C1 segment of cervical spinal cord (tissue), 14 donors: Measurements from ENCODE around the gene TUBB3.
A peak's percentile ranks its signal among the peaks of the same experiment; 100 is the strongest.
"Not testable (repeated sequence)": the region's sequence is repeated elsewhere in the genome, so short reads cannot be mapped to it uniquely, and the experiment has no call there.

ENCODE experiments used
- DNase-seq, 14 donors: peaks; one replicate each; lab custom pipeline; 2025; lab: John Stamatoyannopoulos, UW

The TUBB3 gene

DNA sequence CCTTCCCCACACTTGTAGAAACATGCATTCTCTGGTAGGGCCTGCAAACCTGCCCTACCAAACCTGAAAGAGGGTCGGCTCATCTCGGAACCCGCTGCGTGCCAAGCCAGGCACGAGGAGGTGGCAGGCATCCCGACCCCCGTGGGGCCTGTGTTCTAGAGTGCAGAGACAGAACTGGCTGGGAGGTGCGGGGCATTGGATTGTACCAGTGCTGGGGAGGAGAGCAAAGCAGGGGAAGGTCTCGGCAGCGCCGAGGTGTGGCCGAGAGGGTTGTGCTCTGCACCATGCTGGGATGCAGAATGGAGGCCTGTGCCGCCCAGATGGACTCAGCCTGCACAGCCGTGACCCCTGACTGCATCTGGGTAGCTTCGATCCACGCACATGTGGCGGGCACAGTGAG is 22.3 kb upstream of the TUBB3 start:
- no peak for DNase-seq

DNA sequence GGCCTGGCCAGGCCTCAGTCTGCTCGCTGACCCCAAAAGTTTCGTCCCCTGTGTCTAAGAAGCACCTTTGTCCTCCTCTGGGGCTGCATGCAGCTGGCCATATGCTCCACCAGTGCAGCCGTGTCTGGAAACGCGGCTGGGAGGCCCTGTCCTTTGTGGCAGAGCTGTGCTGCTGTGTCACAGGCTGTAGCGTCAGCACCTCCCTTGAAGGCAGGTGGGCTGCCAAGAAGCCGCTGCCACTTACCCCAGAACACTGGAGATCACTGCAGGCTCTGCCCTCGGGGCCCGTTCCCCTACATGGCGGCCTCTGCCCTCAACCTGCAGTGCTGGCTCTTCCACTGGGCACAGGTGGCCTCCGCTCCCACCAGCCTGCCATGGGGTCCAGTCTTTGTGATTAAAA is 20.2 kb upstream of the TUBB3 start:
- DNase-seq = no peak

DNA sequence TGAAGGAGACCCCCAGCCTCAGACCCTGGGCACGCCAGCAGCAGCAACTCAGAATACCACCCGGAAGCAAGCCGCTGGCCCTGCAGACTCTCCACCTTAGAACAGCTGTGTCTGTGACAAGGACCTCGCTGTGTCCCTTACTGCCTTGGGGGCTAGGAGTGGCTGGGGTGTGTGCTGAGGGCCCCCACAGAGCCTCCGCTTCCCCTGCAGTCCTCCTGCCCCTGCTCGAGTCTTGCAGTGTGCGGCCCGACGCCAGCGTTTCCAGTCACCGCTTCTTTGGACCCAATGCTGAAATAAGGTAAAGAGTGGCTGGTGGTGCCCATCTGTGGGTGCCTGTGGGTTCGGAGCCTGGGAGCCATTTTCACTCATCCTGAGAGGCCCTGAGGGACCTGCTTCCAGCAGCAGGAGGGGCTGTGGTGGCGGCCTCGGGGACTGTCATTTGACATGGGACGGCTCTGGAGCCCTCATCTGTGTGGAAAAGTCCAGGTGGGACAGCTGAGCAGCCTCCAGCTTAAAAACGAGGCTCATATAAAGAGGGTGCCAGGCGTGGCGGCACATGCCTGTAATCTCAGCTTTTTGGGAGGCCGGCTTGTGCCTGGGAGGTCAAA is 19.1 kb upstream of the TUBB3 start:
- DNase-seq = no peak

DNA sequence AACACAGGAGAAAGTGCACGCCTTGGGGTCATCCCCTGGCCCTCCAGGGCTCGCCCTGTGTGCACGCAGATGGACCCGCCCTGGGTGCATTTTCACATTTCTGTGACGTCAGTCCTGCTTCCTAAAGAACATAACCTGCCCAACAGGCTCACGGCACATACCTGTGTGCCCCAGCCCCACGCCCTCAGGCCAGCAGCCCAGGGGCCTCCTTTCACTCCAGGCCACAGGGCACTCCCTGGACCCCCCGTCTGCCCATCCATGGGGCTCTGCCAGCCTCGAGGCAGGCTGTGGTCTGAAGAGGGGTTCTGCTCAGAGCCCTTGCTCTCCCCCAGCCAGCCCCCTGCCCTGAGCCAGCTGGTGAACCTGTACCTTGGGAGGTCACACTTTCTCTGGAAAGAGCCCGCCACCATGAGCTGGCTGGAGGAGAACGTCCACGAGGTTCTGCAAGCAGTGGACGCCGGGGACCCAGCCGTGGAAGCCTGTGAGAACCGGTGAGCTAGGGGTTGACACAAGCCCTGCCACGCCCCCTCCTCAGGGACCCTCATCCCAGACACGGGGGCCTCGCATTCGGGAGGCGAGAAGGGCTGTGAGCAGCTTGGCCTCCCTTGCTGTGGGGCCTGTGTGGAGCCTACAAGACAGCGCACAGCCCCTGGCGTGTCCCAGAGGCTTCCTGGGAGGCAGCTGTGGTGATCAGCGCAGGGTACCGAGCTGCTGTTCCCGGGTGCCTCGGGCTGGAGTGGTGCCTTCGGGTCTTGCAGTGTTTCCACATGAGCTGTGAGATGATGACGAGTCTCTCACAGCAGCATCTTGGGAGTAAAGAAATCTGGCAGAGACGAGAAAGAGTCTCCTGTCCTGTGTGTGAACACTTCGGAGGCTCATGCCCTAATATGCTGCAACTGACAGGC is 18.3 kb upstream of the TUBB3 start:
- no peak for DNase-seq

DNA sequence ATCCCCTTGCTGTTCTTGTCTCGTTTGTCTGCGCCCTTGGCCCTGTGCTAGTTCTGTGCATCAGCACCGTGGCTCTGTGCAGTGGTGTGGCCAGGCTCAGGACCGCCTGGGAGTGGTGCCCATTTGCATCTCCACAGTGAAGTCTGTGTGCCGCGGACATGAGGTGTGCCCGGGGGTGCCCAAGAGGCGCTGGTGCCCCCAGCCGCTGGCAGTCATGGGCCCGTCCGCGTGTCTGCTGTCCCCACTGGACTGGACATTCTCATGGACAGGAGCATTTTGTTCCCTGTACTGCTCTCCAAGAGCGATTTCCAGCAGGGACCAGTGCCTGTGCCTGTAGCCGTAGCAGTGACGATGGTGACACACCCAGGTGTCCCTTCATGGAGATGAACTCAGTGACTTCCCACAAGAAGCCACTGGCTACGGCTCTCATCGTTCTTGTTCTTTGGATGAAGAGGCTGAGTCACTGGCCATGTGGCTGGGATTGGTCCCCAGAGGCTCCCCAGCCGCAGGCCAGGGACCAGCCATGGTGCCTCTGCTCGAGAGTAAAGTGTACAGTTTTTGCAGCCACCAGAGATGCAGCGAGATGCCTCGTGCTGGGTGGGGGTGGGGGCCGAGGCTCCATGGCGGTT is 17.5 kb upstream of the TUBB3 start:
- no peak for DNase-seq

DNA sequence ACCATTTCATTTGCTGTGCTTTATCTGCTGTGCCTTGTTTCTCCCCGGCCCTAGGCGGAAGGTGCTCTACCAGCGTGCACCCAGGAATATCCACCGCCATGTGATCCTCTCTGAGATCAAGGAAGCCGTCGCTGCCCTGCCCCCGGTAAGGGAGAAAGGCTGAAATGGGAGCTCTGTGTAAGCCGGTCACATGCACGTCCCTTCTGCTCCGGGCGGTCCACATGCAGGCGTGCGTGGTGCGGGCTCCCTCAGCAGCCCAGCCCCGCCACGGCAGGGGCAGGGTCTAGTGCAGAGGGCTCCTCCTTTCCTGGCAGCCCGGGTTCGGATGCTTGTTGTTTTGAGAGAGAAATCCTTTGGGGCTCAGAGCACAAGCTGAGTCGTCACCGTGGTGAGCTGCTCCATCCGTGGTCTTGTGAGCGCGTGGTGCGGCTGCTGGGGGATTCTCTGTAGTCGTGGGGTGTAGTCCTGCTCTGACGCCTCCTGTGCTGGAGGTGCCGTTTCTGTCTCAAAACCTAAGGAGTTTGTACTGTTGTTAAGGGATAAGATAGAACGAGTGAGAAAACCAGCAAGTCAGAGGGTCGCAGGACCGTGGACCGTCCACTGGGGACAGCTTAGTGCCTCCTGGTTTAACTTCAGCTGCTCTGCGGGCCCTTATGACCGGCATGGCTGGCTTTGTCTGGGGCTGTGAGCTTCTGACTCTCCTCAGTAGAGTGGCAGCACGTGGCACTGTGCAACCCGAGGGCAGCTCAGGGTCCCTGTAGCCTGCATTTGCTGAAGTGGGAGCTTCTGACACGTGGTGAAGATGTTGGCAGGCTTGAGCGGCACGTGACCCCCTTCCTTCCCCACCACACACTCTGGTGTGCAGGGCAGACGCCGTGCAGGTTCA is 16.8 kb upstream of the TUBB3 start:
- no peak for DNase-seq

DNA sequence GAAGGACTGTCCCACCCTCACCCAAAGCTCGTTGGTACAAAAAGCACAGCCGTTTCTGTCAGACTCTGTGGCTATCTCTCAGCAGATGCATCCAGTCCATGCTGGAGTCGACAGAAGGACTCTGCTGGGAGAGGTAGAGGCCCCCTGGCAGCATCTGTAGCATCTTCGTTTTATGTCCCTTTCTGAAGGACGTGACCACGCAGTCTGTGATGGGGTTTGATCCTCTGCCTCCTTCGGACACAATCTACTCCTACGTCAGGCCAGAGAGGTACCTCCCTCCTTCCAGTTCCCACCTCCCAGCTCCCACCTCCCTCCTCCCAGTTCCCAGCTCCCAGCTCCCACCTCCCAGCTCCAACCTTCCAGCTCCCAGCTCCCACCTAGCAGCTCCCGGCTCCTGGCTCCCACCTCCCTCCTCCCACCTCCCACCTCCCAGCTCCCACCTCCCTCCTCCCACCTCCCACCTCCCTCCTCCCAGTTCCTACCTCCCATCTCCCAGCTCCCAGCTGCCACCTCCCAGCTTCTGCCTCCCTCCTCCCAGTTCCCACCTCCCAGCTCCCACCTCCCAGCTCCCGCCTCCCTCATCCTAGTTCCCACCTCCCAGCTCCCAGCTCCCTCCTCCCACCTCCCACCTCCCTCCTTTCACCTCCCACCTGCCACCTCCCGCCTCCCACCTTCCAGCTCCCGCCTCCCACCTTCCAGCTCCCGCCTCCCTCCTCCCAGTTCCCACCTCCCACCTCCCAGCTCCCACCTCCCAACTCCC is 15.9 kb upstream of the TUBB3 start:
- DNase-seq = no peak

DNA sequence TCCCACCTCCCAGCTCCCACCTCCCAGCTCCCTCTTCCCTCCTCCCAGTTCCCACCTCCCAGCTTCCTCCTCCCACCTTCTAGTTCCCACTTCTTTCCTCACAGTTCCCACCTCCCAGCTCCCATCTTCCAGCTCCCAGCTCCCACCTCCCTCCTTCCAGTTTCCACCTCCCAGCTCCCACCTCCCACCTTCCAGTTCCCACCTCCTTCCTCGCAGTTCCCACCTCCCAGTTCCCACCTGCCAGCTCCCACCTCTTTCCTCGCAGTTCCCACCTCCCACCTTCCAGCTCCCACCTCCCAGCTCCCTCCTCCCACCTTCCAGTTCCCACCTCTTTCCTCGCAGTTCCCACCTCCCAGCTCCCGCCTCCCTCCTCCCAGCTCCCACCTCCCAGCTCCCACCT is 14.9 kb upstream of the TUBB3 start:
- no peak for DNase-seq

DNA sequence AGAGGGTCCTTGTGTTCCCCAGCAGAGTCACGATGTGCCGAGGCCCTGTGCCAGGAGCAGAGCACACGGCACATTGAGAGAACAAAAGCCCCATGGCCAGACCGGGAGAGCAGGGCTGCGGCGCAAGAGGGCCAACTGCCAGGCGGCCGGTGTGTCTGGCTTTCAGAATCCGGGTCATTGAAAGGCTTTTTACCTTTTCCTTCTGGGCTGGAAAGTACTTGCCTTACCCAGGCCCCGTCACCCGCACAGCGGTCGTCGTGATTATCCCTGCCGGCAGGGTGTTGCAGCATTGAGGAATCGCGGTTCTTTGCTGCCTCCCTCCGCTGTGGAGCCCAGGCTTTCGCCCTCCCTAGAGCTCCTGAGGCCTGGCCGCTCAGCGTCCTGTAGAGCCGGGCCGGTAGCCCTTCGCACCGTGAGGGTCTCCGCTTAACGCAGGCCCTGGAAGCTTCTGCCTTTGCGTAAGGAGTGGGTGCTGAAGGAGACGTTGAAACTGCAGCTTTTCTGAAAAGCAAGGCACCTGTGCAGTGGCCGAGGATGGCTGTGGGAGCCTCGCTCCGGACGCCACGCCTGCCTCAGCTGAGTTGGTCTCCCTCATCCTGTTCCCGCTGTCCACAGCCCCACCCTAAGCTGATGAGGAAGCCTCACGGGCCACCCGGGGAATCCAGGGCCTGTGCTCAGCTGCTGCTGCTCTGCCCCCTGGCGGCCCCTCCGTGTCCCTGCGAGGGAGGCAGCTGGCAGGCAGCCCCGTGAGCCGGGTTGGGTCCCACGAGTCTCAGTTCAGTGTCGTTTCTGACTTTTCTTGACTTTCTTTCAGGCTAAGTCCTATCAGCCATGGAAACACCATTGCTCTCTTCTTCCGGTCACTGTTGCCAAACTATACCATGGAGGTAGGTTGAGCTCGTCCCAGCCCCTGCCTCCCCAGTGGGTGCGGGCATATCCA is 13.1 kb upstream of the TUBB3 start:
- DNase-seq = peak in 12 of 14 donors; percentile 41 to 81 (median 64)

DNA sequence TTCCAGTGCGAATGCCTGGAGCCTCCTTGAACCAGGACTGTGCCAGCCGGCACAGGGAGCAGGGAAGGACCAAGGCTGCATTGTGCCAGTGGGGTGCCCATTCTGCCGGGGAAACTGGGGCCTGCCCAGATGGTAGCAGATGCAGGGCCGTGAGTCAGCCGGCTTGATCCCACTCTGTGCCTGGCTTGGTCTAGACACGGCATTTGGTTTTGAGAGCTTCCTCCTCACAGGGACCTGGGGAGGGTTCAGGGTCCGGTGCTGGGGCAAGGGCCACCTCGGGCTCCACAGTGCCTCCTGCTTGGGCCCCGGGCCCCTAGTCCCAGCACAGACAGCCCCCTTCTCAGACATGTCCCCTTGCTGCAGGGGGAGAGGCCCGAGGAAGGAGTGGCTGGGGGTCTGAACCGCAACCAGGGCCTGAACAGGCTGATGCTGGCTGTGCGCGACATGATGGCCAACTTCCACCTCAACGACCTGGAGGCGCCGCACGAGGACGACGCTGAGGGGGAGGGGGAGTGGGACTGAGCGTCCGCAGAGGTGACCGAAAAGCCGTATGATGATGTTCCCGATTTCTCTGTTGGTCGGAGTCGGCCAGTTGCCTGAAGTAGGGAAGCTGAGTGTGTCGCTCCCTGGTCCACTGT is 12.3 kb upstream of the TUBB3 start:
- no peak for DNase-seq

DNA sequence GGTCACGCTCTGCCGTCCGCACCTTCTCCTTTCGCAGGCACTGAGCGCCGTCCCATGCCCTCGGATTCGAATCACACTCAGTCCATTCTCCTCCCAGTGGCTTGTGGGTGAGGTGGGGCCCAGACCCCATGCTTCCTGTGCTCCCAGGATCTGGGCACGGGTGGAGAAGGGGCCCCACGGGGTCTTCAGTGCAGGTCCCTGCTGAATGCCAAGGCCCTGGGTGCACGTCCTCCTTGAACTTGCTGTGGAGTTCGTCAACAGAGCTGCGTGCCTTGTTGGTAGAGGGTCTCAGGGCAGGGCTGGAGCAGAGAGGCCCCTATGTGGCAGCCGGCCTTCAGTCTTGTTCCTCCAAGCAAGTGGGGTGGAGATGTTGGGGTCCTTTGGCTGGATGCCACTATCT is 11.8 kb upstream of the TUBB3 start:
- no peak for DNase-seq

DNA sequence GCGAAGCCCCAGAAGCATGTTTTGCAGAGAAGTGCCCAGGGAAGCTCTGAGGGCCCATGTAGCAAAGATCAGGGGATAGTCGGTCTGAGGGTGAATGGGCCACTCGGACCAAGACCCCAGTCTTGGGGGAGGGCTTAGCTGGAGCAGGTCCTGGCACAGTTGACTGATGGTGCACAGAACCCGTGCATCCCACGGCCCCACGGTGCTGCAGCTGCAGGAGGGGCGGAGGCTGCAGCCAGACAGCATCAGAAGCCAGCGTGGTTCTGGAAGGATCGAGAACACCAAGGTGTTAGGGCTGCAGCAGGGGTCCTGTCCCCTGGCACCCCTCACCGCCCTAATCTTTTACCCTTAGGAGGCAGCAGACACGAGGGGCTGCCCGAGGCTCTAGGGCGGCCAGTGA is 11.0 kb upstream of the TUBB3 start:
- DNase-seq = no peak

DNA sequence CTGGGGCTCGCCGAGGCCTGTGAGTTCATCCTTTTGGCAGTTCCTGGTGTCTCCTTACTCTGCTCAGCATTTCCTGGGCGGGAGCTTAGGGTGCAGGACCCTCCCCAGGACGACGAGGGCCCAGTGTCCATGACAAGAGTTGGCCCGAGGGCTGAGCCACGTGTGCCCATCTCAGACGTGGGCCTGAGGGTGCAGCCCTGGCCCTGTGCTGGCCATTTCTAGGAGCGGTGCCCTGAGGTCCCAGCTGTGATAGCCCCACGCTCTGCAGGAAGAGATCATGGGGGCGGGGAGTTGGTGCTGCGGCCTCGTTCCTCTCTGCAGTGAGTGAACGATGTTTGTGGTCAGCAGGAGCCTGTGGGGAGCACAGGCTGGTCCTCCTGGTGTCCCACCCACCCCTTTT is 10.5 kb upstream of the TUBB3 start:
- DNase-seq = no peak

DNA sequence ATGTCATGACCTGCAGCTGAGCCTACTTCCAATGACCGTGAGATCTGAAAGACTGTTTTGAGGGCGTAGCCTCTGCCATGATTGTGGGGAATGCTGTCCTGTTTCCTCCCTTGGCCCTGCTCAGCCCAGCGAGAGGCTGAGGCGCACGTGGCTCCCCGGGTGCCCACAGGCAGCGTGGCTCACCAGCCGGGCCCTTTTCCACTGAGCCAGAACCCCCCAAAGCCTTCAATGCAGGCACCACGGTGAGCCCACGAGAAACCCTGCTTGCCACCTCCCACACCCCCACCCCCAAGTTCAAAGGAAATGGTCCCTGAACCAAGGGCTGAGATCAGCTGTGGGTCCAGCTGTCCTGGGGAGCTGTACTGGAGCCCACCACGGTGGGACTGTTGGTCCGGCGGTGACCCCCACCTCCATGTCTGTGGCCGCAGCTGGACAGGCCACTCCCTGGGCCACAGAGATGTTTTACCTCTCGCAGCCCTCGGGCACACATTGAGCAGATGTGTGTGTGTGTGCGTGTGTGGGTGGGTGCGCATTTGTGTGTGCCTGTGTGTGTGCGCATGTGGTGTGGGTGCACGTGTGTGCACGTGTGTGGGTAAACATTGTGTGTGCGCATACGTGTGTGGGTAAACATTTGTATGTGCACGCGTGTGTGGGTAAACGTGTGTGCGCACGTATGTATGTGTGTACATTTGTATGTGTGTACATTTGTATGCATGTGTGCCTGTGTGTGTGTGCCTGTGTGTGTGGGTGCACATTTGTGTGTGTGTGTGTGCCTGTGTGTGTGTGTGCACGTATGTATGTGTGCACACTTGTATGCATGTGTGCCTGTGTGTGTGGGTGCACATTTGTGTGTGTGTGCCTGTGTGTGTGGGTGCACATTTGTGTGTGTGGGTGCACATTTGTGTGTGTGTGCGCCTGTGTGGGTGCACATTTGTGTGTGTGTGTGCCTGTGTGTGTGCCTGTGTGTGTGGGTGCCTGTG is 9.4 kb upstream of the TUBB3 start:
- DNase-seq = no peak

DNA sequence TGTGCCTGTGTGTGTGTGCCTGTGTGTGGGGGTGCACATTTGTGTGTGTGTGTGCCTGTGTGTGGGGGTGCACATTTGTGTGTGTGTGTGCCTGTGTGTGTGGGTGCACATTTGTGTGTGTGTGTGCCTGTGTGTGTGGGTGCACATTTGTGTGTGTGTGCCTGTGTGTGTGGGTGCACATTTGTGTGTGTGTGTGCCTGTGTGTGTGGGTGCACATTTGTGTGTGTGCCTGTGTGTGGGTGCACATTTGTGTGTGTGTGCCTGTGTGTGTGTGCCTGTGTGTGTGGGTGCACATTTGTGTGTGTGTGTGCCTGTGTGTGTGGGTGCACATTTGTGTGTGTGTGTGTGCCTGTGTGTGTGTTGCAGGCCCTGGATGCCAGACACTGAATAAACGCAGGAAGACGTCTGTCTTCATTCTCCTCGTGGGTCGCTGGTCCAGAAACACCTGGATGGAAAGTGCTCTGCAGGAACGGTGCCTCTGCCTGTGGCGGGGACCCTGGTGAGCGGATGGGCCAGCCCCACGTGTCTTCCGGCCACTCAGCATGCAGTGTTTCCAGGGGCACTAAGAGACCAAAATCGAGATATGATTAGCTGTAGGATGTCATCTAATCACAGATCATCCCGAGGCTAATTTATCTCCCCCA is 8.4 kb upstream of the TUBB3 start:
- not testable (repeated sequence) for DNase-seq

DNA sequence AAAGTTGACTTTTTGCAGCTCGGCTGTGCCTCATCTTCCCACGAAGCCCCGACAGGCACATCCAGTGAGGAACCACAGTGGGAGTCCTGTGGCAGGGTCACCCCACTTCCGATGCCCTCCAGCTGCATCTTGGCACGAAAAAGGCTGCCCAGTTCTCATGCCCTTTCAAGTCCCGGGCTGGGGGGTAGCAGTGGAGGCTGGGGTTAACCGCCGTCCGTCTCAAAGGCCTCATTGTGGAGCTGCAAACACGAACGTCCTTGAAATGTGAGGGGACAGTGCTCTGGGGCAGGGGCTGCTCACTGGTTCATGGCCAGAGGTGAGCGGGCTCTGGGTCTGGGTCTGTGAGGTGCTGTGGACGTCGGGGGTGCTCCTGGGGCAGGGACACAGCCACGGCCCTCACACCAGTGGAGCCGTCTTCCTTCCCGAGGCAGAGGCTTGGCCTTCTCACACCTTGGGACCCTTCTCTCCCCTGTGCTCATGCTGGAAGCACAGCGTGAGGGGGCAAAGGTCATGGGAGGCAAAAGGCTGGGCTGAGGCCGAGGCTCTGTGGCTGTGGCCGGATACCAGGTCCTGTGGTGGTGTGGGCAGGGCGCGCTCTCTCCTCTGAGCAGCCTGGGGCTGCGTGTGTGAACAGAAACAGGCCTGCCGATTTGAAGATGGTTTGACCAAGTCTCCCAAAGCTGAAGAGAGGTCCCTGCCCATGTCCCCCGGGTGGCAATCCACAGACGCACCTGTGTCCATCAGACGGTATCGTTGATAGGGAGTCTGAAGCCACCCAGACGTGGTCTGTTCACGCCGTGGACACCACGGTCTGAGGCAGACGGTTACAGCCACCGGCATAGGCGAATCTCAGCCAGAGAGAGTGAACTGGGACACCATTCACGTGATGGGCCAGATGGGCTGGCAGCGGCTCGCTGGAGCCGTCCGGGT is 7.6 kb upstream of the TUBB3 start:
- peak in 1 of 14 donors; percentile 74 for DNase-seq
